Putamen (tissue), 1 donor: ENCODE data around the gene UQCRQ.

Experiments used
- DNase-seq: peaks from one replicate; pipeline ENCODE4 v3.0.0-alpha.2; 2016; ENCODE audit warnings: low spot score

Gene UQCRQ

DNA sequence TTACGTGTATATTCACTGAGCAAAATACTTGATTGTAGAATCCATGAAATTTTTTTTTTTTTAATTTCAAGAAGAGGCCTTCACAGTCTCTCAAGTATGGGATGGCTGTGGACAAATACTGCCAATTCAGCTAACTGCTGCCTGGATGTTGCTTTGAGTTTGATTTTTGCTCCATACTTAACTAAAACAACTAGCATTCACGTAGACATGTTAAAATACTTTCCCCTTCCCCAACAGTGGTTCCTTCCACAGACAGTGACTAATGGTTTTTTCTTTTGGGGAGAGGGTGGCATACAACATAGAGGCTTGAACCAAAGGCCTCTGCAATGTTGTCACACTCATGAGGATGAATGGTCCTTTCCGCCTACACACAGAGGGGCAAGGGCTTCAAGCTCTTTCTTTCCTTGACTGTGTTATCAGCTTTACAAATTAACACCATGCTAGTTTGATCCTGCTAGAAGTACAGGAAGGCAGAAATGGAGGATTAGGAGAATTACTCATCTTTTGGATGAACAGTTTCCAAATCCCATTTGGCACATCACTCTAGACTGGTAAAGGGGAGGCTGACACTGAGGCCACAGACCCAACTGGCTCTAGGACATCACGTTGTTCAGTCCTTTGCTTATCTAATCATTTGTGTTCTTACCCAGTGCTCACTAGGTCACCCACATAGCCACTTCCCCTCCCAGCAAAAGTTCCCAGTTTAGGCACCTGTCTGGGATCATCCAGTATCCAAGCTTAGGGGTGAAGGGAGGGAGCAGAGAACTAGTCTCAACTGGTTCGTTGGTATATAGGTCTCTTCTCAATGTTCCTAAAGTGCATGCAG lies 5.2 kb downstream of the UQCRQ start:
- no peak for DNase-seq

DNA sequence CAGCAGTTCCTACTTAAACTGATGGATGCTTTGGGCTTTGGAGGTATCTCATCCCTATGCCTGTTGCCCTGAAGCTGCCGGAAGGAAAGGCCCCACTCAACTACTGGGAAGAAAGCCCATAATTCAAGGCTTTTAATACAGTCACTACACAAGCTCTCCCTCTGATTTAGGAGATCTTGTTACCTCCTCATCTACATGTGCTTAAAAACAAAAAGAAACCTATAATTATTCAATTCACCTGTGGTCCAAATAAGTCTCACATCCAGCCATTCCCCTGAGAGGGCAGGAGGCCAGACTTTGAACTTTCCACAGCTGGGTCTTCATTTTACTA lies 6.3 kb downstream of the UQCRQ start:
- no peak for DNase-seq

GRCh38 chr5:132873119-132873929 lies 6.9 kb downstream of the UQCRQ start, which contains the start of gene LEAP2:
Gene LEAP2, plus strand, starts transcription at chr5:132873668. Its CDS starts 27 bp downstream, at chr5:132873695.
- DNase-seq = no peak

- DNase-seq = no peak
These were observed 7.5 kb downstream of the UQCRQ start for GRCh38 chr5:132873930-132874271.

- DNase-seq = no peak
These were observed 9.7 kb downstream of the UQCRQ start for GRCh38 chr5:132876020-132876759.

- DNase-seq = no peak
These were observed 11.0 kb downstream of the UQCRQ start for GRCh38 chr5:132877466-132877865.

- DNase-seq = no peak
These were observed 11.5 kb downstream of the UQCRQ start for GRCh38 chr5:132877938-132878337.

GRCh38 chr5:132883261-132883834 lies 16.9 kb downstream of the UQCRQ start:
- peak; percentile 73 for DNase-seq

DNA sequence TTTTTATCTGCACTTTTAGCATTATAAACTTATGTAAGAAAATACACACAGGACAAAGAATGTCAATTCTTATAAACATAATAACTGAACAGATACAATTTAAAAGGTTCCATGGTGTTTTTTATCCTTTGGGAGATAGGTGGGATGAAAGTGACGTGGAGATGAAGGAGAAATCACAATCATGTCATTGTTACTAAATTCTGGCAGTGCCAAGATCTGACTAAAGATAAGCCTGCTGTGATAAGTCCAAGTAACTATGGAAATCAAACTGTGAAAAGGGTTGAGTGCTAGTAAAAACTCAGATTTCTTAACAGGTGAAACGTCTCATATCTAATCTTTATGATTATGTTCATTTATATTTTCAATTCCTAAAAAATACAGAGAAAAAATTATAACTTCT lies 18.1 kb downstream of the UQCRQ start:
- no peak for DNase-seq

DNA sequence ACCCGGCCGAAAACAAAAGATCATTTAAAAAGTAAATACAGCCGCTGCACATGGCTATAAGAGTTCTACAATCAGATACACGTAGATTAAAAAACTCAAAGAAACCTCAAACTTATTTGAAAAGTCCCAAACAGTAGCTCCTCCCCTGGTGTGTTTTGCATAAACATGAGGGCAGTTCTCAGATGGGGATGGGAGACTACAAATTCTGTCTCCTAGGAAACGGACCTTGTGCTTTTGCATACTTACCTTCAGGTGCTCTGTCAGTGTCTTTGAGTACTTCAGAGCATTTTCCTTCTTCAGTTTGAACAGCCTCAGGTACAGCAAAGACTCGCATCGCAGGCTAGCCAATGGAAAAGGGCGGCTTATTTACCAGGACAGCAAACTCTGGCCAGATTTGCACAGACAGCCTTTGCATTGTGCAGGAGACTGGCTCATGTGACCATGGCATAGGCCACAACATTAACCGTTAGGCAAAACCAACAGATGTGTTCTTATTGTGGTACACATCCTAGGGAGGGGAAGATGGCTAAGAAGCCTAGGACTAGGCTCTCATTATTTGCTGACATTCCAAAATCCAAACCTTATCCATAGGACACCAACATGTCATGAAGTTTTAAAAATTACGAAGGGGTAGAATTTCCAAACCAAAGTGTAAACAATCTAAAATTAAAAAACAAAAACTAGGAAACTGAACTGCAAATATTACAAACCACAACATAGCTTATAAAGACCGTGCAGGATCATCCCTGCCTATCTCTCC lies 19.8 kb downstream of the UQCRQ start:
- no peak for DNase-seq

GRCh38 chr5:132887283-132887682 lies 20.8 kb downstream of the UQCRQ start:
- DNase-seq = no peak

DNA sequence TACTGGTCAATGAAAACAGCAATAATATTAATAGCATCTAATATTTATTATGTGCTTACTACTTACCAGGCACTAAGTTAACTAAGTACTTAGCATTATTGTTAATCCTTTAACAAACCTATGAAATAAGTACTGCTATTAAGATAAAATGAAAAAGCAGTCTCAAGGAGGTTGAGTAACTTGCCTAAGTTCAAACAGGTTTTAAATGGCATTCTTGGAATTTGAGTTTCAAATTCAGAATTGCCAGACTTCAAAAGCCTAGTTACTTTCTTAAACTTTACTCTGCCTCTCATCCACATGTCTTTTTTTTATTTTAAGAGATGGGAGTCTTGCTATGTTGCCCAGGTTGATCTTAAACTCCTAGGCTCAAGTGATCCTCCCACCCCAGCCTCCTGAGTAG lies 23.1 kb downstream of the UQCRQ start:
- no peak for DNase-seq

GRCh38 chr5:132890817-132891216 lies 24.4 kb downstream of the UQCRQ start:
- DNase-seq = no peak

GRCh38 chr5:132895719-132896305 lies 29.4 kb downstream of the UQCRQ start:
- no peak for DNase-seq

DNA sequence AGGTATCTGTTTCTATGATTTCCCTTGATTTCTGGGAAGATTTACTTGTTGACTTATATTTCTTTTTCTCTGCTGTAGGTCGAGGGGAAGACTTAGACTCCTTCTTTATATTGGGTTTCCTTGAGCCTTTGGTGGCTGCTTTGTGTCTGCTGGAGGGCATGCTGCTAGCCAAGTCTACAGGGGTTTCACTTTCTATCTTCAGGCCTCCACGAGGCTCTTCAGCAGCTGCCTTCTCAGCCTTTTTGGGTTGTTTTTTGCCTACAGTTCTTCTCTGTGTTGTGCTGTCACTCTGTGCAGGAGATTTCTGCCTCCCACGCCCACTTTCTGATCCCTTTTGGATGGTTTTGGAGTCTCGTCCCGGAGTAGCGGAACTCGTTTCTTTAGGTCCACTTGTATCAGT lies 30.2 kb downstream of the UQCRQ start:
- no peak for DNase-seq

DNA sequence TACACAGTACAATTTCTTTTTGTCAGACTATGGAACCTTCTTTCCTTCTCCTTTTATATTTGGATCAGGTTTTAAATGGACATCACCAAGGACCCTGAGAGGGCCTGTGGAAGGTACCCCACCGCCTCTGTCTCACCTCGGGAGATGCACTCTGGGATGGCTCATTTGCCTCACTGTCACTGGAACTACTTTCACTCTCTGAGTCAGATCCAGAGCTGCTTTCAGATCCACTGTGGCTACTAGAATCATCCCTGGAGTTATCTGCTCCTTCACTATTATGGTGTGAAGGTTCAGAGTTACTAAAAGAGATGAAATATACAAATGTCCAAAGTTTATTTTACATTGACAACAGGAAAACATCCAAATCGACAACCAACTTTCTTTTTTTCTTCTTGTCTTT lies 31.7 kb downstream of the UQCRQ start:
- no peak for DNase-seq

DNA sequence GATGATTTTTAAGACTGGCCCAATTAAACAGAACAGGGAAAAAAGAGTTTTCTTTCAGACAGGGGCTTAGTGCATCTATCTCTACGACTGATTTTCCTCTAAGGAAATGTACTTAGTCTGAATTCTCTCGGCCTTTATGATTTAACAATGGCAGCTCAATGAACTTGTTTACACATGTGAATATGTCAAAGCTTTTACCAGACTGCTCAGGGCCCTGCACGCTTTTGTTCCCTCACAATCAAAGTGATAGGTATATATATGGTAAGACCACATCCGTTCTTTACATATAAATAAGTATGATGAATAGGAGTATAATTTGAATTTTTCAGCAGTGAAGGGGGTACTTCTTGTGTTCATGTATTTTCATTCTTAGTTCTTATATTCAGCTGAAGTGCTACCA lies 34.6 kb downstream of the UQCRQ start:
- DNase-seq = no peak

- no peak for DNase-seq
These were observed 35.3 kb downstream of the UQCRQ start for GRCh38 chr5:132901730-132902129.

GRCh38 chr5:132905938-132906337 lies 39.5 kb downstream of the UQCRQ start:
- no peak for DNase-seq

DNA sequence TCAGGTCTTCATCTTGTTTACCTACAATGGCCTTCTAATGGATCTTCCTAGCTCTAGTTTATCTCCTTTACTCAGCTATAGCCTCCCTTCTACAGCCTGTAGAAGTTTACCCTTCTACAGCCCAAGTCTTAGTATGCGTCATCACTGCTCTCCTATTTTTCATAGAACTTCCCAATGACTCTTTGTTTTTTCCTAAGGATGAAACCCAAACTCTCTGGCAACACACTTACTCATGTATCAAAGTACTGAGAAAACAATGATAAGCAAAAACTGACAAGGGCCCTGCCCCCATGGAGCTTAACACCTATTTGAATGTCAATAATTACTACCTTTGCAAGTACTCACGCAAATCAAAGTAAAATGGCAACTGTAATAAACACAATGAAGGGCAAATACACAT lies 40.7 kb downstream of the UQCRQ start:
- no peak for DNase-seq

DNA sequence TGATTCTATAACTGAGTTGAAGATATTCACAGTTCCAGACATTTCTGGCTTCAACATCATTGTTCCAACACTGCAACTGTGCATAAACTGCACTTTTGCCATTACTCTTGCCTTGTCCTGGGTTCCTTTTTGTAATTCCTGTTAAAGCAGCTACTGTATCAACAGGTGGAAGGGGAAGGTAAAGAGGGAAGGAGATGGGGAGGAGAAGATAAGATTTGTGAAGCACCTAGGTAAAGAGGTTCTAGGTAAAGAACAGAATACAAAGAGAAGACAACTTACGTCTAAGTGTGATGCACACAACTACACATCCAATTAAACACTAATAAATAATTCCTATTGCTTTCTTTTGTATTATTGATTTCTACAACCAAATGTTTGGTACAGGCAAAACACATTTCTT lies 43.3 kb downstream of the UQCRQ start:
- DNase-seq = no peak
